GM18861 (cell line): ENCODE data around the gene HSF2BP.
"Not testable (repeated sequence)": the region's sequence is repeated elsewhere in the genome, so short reads cannot be mapped to it uniquely, and the experiment has no call there.

Source experiments
- ATAC-seq: cut with Tn5 transposase; IDR thresholded peaks from one replicate; pipeline ENCODE4 v1.9.1; 2021; ENCODE audit not compliant: unreplicated experiment

Gene HSF2BP

DNA sequence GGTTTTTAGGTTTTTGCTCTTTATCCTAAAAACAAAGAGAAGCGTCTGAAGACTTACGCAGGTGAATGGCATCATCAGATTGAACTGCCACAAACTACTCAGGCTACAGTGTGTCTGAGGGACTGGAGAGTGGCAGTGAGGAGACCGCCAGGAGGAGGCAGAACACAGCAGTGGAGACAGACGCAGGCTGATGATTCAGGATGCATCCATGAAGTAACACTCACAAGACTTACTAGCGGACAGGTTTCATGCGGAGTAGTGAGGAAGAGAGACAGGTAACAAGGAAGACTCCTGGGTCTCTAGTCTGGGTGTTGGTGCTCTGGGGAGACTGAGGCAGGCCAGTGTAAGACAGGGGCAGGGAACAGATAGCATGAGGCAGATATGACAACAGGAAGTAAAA, 5.7 kb downstream of the HSF2BP start:
- ATAC-seq, result no peak

DNA sequence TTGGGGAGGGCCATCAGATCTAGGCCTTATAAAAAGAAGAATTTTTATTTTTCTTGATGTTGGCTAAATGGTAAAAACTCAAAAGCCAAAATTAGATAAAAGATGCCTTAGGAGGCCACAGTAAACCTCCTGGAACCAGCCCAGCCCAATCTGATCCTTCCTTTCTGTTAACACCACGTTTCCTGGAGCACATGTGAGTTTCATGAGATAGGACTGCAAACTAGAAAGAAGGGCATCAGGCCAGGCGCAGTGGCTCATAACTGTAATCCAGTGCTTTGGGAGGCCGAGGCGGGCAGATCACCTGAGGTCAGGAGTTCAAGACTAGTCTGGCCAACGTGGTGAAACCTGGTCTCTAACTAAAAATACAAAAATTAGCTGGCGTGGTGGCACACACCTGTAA, 6.7 kb downstream of the HSF2BP start:
- no peak for ATAC-seq

DNA sequence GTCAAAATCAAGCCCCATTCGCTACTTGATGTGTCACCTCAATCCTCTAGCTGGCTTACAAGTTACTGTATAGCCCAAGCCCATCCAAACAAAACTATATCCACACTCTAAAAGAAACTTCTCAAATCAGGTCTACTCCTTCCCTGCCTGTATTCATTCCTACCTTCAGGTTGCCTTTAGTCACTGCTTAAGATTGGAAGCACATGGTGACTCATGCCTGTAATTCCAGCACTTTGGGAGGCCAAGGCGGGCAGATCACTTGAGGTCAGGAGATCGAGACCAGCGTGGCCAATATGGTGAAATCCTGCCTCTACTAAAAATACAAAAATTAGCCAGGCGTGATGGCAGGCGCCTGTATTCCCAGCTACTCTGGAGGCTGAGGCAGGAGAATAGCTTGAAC, 7.4 kb downstream of the HSF2BP start:
- not testable (repeated sequence) for ATAC-seq

DNA sequence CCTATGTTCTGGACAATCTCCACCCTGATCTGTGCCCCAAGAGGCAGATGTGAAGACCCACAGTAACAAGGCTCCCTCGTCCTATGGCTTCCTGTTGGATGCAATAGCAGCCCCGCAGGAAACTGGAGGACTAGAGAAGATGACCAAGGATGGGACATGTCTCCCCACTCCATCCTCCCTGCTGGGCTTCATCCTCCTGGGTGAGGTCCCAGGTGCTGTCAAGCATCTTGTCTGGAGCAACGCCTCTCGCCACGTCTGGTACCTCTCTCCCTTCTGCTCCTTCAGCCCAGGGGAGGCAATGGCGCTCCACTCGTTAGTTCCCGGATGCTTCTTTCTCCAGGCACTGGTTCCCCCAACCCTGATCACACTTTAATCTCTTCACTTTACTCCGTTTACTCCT, 11.1 kb downstream of the HSF2BP start:
- ATAC-seq, result no peak

DNA sequence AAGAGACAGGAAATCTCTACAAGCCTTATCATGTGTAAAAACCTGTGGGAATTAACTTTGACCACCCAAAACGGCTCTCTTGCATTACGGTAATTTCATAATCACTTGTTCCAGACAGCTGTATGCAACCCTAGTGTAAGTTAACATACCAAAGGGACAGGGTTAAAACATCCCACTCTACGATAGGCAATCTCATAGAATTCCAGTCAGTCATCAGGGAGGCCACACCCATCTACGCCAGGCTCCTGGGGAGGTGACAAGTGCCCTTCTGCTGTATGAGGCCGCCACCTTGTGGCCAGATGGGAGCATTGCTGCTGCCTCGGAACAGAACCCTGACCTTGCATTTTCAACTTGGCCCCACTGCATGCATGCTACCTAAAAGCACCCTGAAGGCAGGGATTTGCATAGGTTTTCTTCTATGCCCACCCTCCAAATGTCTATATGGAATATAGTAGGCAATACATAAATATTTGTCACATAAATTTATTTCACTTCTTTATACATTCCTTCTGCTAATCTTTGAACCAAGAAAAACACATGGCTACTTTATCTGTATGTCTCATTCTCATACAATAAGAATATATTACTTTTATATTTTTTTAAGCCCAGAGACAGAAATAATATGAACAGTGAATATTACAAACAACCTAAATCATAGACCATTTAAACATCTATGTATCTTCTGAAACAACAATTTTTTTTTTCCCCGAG, 12.6 kb downstream of the HSF2BP start:
- ATAC-seq, result no peak

DNA sequence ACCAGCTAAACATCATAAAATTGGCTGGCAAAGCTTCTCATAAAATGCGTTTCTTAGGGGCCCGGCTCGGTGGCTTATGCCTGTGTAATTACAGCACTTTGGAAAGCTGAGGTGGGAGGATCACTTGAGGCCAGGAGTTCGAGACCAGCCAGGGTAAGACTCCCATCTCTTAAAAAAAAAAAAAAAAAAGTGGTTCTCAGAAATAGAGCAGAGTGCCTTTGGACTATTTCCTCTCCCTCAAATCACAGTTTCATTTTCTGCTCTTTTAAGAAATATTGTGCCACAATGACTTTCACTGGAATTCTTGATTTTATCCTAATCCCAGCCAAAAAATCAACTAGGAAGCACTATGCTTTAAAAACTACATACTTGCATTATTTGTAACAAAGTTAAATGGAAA, 13.3 kb downstream of the HSF2BP start:
- no peak for ATAC-seq

DNA sequence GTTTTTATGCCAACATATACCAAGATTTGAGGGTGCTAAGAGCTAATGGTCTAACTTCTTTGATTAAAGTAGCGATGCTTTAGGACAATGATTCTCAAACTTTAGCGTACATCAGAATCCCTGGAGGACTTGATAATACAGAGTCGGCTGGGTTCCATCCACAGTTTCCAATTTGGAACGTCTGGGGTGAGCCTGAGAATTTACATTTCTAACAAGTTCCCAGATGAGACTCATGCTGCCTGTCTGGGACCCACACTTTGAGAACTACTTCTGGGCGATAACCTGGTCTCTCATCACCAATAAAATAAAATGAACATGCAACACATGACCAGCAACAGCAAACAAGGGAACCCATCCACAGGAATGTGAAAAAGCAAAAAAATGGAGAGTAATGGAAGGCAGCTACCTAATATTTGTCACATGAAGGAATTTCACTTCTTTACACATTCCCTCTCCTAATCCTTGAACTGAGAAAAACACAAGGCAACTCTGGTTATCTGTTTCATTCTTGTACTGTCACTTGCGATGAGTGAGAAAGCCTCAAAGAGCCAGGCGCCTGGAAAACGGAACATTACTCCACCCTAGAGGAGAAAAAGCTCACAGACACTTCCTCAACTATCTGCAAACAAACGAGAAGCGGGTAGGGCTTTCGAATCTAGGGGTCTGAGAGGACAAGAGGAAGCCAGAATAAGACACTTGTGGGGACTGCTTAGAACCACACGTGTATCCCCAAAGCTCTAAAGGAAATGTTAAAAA, 14.0 kb downstream of the HSF2BP start:
- no peak for ATAC-seq

DNA sequence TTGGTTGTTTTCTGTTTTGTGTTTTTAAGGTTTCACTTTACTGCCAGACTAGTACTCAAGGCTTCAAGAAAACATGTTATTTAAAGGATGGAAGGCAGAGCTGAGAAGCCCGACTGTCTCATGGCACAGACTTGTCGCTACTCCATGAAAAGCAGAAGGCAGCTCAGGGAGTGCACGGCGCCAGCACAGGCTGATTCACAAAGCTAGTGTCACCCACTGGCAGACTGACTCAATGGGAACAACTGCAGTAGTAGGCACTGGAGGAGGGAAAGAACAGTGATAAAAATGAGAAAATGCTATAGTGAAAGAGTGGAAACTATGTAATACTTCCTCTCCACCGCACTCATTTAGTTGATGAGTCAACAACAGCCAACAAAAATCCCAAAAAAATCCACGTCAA, 14.7 kb downstream of the HSF2BP start:
- no peak for ATAC-seq

DNA sequence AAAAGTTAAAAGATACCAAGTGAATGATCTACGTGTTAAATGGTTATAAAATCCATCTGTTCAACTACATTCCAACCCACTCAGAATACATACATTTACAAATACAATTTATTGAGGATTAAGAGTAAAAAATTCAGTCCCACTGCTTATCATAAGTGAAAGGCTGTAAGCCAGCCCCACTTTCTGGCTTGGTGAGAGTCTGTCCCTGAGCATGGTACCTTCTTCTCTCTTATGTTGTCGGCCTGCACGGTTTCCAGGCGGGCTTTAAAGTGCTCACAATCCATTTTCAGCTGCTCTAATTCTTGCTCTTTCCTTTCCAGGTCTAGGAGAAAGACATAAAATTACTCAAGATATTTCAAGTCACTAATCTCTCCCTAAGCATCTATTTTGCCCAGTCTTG, 15.2 kb downstream of the HSF2BP start:
- ATAC-seq, result no peak

DNA sequence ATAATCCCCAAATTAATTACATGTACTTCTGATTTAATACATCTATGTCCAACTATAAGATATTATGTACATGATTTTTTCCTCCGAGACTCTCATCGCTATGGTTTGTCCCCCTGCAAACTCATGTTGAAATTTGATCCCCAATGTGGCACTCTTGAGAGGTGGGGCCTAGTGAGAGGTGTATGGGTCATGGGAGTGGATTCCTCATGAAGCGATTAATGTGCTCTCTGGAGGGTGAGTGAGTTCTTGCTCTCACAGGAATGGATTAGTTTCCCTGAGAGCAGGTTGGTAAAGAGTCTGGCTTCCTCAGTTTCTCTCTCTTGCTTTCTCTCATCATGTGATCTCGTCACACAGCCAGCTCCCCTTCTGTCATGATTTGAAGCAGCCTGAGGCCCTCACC, 16.1 kb downstream of the HSF2BP start:
- ATAC-seq, result no peak

DNA sequence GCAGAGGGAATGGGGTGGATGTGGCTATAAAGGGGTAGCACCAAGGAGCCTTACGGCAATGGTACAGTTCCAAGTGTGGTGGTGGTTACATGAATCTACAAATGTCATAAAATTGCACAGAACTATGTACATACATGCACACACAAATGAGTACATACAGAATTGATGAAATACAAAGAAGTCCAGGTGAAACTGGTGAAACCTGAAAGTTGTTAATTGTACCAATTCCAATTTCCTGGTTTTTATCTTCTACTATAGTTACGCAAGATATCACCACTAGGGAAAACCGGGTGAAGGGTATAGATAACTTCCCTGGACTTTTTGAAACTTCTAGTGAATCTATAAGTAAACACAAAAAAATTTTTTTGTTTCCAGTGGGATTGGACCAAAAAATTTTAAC, 18.9 kb downstream of the HSF2BP start:
- no peak for ATAC-seq

DNA sequence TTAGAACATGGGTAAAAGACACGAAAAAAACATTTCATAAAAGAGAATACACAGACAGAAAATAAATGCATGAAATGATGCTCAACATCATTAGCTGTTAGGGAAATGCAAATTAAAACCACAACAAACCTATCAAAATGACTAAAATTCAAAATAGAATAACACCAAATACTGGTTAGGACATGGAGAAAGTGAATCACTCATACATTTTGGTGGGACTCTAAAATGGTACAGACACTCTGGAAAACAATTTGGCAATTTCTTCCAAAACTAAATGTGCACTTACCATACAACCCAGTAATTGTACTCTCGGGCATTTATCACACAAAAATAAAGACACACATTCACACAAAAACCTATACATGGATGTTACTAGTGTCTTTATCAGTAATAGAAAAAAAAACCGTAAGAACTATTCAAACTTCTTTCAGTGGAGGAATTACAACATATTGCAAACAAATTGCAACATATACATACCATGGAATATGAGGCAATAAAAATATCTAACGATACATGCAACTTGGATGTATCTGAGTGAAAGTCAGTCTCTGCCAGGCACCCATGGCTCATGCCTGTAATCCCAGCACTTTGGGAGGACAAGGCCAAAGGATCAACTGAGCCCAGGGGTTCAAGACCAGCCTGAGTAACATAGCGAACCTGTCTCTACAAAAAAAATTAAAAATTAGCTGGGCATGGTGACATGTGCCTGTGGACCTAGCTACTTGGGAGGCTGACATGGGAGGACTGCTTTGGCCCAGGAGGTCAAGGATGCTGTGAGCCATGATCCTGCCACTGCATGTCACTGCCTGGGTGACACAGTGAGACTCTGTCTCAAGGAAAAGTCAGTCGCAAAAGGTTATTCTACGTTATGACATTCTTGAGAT, 19.6 kb downstream of the HSF2BP start:
- ATAC-seq, result no peak

DNA sequence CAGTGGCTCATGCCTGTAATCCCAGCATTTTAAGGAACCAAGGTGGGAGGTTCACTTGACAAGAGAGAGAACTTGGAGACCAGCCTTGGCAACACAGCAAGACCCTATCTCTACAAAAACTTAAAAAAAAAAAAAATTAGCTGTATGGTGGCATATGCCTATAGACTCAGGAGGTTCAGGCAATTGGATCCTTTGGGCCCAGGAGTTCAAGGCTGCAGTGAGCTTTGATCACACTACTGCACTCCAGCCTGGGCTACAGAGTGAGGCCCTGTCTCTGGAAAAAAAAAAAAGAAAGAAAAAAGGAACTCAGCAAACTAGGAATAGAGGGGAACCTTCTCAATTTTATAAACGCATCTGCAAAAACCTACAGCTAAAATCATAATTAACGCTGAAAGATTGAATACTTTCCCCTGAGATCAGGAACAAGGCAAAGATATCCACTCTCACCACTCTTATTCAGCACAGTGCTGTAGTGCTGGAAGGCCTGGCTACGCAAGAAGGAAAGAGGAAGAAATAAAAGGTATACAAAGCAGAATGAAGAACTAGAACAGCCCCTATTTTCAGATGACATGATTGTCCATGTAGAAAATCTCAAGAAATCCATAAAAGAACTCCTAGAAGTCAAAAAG, 21.6 kb downstream of the HSF2BP start:
- no peak for ATAC-seq

DNA sequence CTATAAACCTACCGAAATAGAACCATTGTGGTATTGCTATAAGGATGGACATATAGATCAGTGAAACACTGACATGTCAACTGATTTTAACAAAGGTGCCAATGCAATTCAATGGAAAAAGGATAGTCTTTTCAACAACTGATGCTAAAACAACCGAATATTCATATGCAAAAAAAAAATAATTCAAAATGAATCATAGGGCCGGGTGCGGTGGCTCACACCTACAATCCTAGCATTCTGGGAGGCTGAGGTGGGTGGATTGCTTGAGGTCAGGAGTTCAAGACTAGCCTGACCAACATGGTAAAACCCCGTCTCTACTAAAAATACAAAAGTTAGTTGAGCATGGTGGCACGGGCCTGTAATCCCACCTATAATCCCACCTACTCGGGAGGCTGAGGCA, 23.9 kb downstream of the HSF2BP start:
- no peak for ATAC-seq

DNA sequence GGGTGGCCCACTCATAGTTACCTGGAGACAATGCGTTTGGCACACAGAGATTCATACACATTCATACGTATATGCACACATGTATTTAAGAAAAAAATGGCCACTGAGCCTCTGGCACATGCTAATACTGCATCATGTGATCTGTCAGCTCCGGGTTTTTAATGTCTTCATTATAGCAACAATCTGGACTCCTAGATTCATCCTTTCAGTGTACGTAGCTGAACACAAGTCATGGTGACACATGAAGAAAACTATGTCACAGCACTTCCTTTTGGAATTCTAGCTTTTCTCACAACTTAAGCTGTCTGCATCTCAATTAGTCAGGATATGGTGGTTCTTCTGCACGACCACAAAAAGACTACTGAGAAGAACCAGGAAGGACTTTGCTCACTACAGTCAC, 24.7 kb downstream of the HSF2BP start:
- ATAC-seq, result no peak

DNA sequence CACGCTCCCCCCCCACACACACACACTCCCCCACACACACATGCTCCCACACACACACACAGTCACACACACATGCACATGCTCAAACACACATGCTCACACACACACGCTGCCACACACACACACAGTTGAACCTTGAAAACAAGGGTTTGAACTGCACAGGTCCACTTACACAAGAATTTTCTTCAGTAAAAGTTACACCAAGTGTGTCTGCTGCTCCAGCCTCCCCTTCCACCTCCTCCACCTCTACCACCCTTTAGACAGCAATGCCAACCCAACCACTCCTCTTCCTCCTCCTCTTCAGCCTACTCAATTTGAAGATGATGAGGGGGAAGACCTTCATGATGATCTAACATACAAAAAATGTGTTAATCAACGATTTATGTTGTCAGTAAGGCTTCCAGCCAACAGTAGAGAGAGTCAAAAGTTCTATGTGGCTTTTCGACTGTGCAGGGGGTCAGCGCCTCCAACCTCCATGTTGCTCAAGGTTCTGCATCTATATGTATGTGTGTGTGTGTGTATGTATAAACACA, 26.8 kb downstream of the HSF2BP start:
- ATAC-seq, result no peak

DNA sequence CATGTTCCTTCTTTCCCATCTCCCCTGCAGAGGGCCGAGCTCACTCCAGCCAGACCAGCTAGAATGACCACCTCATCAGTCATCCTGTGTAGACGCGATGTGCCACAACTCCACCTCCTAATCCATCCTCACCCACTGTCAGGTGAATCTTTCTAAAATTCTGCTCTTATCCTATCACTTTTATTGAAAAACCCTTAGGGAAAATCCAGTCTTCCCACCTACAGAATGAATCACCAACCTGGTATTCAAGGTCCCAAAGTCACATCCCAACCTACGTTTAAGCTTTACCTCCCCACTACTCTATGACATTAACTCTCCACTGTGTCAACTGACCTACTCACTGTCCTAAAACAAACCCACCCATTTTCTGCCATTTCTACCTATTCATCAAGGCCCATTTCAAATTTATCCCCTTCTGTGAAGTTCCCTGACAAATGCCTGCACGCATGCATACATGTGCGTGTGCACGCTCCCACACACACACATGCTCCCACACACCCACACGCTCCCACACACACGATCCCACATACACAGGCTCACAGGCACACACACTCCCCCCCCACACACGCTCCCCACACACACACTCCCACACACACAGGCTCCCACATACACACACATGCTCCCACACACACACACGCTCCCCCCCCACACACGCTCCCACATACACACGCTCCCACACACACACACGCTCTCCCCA, 27.7 kb downstream of the HSF2BP start:
- no peak for ATAC-seq

DNA sequence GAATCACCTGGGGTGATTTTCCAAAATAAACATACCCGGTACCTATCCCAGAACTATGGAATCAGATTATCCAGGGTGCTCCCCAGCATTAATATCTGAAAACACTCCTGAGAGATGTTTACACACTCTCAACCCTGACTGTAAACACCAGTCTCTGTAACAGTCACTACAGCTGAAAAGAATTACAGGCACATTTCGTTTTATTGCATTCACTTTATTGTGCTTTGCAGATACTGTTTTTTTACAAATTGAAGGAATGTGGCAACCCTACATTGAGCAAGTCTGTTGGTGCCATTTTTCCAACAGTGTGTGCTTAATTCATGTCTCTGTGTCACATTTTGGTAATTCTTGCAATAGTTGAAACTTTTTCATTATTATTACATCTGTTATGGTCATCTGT, 31.8 kb downstream of the HSF2BP start:
- ATAC-seq, result no peak

DNA sequence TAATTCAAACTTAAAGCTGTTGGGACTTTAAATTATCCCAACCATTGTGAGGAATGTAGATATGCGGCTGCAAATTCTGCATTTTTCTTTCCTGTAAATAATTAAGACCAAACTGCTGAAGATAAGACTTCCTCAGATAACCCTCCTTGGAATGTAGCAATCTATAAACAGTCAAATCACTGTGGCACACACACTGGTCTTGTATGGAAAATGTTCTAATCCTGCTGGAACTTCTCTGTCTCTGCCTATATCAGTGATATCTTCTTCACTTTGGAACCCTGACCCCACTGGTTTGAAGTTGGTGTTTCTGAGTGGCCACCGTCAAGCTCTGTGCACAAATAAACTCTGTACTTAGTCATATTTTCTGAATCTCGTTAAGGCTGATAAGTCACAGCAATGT, 32.9 kb downstream of the HSF2BP start:
- ATAC-seq, result no peak

DNA sequence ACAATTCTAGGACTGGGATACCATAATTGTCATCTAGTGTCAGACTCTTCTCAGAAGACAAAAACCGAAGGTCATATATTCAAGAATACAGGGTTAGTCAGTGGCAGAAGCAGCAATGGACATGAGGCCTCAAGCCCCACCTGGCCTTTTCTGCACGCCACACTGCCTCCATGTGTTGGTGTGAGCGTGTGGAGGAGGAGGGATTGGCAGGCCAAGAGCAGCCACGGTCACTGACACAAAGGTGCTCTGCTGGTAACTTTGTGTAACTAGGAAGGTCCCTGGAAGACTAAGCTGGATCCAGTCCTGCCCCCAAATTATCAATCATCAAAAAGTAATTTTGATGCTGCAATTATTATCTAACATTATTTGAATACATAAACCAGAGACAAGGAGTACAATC, 34.9 kb downstream of the HSF2BP start:
- ATAC-seq, result no peak

DNA sequence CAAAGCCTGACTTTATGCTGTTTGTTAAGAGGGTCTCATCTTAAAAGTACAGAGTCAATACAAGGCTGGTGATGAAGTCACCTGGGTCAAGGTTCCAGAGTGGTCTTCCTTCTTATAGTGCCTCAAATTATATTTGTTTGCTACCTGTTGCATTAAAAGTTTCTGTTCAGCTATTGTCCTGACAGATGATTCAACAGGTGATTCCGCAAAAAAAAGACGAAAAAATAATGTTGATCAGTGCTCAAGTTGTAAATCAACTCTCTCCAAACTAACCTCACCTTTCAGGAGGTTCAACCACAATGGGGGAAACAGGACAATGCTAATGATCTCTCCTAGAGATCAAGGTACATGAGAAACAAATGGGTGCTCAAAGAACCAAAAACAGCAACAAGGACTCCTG, 35.7 kb downstream of the HSF2BP start:
- no peak for ATAC-seq
